GM19397 (cell line): Measurements from ENCODE around the gene GBX1.

ENCODE experiments used
- ATAC-seq: cut with Tn5 transposase; IDR thresholded peaks from one replicate; pipeline ENCODE4 v1.9.1; 2021; ENCODE audit warnings: mild to moderate bottlenecking, moderate library complexity; ENCODE audit not compliant: unreplicated experiment

GBX1 gene

DNA sequence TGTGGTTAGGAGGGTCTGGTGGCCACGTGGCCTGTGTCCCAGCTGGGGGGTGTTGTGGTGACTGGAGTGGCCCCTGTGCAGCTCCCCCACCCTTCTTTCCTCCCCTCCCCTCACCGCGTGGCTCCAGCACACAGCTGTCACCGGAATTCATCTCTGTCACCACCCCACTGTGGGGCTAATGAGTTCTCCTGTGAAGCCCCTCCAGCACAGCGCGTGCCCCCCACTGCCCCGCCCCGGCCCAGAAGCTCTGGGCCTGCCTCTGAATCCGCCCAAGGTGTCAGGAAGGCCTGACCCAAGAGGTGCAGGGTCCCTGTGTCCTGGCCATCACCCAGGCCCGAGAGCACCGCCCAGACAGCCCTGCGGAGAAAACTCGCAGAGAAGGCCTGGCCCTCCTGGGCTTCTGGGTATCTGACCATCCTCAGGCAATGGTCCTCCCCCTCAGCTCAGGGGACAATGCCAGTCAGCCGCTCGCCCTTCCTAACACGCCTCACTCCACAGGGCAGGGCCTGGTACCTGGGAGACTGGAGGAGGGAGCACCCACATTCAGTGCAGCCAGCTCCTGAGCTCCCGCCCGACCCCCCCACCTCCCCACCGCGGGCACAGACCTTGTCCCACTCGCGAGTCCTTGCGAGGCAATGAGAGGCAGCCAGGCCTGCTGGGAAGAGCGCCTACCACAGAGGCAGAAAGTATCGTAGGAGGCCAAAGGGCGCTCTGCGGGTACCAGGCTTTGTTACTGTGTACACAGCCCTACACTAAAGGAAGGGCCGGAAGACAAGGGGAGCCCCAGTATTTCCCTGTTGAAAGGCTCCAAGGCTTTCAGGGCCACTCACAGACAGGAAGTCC lies 38.2 kb downstream of the GBX1 start:
- ATAC-seq, result no peak

DNA sequence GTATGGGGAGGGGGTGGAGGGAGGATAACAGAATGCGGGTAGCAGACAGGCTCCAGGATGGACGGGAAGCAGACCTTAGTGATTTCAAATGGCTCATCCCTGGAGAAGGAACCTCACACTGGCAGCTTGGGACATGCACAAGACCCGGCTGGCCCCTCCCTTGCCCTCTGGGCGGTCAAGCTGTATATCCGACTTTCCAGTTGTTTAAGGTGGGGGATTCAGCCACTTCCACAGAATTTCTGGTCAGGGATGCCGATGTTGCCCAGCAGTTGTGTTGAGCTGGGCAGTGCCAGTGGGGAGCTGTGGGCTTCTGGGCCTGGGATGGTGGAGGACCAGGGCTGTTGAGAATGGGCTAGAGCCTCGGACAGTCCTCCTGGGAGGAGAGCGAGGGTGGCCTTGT lies 38.8 kb downstream of the GBX1 start:
- ATAC-seq, result no peak

DNA sequence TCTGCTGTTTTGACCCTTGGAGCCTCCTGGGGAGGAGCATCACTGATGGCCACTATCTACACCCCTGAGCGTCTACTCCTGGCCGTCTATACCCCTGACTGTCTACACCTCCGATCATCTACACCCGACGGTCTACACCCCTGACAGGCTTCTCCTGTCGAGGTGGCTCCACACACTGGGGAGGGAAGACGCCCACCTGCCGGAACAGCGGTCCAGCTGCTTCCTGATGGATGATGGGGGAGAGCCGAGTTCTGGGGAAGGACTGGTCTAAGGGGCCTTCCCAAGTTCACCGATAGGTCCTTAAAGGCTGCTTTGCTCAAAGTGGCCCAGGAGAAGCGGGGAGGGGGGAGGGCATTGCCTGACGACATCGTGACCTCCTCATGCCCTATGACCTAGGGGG lies 39.4 kb downstream of the GBX1 start:
- ATAC-seq, result no peak

DNA sequence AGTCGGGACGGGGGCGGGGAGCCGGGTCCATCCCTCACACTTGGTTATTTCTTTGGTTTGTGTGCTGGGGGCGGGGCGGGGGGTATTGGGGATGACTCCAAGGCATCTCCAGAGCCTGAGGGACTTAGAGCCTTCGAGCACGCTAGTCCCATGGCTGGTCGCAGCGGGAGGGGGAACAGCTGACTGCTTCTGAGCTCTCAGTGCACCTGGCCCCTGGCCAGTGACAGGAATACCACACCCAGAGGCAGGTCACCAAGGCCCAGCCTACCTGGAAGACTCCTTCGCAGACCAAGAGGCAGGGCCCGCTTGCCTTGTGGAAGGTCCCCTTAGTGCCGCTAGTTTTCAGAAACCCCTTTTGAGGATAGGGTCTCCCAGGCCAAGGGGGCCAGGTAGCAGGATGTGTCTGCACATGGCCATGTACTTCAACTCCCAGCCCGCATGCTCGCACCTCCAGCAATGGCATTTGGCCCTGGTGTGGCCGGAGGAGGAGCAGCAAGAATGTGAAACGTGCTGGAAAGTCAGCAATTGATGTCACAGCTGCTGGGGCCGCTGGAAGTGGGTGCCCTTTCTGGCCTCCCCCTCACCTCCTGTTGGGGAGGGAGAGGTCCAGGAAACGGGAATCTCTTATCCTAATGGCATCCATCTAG lies 40.9 kb downstream of the GBX1 start:
- no peak for ATAC-seq

DNA sequence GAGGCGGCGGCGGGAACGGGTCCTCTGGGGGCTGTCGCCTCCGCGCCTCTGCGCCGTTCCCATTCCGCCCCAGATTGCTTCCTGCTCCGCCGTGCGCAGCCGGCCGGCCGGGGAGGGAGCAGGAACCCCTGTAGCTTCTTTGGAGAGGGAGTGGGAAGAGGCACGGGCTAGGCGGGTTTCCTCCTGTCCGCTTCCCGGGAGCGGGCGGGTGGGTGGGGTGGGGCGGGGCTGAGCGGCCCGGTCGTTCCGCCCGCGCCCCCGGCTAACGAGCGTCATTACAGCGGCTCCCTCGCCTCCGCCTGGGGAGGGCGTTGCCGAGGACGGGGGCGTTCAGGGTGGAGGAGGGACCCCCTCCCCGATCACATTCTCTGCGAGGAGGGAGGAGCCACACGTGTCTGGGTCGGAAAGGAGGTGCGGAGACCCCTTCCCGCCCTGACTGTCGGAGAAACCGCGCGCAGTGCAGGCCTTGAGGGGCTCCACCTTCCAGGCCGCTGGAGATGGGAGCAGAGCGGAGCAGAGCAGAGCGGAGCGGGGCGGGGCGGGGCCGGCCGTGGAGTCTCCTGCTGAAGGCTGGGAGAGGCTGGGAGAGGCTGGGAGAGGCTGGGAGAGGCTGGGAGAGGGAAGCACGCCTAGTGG lies 41.5 kb downstream of the GBX1 start:
- ATAC-seq, result no peak

DNA sequence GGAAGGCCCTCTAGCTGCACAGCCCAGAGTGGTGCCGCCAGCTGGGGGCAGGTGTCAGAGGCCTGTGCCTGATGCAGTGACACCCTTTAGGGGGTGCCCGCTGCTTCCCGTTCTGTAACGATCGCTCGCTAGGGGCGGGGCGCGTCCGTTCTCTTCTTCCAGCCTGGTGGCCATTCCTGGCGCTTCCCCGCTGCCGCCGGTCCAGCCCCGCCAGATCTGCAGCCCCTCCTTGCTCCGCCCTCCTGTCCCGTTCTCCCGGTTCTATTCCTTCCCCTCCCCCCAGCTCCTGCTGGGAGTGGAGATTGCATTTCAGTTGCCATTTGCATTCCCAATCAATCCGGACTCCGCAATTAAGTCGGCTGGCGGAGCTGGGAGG lies 42.0 kb downstream of the GBX1 start:
- ATAC-seq, result no peak

DNA sequence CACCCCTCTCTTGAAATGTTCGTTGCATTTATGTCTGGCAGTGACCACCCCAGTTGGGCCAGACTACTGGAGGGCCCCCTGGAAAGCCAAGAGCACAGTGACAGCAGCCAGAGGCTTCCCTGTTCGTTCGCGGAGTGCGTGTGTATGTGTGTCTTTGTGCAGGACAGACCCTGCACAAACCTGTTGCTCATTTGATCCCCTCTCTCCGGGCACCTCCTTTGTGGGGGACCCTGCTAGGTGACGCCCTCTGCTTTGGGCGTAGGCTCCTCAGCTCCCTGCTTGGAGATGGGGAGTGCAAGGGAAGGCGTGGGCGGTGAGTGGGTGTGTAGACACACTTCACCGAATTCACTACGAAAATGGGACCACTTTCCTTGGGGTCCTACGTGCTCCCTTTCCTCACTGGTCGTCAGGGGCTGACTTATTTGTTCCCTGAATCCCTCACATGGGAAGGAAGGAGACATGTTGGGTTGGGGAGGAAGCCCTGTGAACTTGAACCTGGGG lies 42.5 kb downstream of the GBX1 start:
- ATAC-seq, result no peak

DNA sequence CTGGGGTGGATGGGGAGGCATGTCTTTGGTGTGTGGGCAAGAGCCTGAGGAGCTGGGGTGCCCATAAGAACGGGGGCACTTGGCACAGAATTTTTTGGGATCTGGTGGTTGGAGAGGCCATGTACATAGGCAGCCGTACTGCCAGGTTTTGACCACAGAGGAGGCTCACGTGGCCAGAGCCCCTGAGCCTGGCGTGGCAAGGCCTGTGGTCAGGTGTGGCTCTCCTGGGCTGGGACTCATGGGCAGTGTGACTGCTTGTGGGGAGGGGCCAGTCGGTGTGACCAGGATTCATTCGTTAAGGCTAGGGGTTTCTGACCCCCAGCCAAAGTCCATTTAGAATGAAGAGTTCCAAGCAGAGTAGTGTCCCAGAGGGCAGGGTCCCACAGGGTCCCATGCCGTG lies 43.0 kb downstream of the GBX1 start:
- ATAC-seq, result no peak

DNA sequence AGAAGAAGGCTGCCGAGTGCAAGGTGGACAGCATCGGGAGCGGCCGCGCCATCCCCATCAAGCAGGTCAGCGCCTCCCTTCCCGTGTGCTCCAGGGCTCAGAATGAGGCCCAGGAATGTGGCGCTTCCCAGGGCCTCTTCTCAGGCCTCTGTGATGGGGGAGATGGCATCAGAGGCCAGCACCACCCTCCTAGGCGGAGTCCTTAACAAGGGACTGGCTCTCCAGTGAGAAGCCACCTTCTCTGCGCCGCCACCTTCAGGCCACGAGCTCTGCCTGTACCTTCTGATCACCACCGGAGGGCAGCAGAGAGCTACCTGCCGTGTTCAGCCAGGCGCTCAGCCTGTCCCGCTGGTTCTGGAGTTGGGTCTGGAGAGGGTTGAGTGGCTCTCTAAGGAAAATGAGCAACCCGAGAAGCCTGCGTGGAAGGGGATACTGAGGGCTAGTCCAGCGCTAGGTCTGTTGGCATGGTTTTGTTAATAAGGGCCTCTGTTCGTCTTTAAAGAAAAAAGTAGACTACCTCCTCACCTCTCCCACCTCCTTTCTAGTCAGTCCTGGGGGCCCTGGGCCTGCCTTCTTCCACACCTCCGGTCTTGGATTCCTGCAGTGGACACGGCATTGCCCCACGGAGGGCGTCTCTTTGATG lies 43.6 kb downstream of the GBX1 start:
- ATAC-seq, result peak; percentile 69

DNA sequence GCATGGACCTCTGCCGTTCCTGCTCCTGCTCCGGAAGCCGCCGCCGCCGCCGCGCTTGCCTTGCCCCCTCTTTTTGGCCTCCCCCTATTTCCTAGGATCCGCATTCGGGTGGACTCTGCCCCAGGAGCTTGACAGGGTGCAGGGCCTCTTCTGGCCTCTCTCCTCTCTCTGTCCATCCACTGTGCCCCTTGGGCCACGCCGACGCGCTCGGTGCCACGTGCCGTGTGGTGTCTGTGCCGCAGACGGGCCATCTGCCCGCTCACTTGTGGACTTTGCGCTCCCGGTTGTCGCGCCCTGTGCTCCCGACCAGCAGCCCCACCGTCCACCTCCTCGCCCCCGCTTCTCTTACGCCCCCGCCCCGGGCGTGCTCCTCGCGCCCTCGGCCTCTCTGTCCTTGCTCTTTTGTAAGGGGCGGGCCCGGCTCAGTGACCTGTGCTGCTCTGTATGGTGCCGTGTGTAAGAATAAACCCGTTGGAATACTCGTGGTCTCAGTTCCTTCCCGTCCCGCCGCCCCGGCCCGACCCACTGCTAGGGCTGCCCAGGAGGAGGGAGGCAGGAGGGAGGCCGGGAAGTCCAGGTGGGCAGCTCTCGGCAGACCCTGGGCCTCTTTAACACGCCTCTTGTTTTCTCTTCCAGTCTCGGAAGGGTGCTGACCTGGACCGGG lies 44.2 kb downstream of the GBX1 start:
- no peak for ATAC-seq

DNA sequence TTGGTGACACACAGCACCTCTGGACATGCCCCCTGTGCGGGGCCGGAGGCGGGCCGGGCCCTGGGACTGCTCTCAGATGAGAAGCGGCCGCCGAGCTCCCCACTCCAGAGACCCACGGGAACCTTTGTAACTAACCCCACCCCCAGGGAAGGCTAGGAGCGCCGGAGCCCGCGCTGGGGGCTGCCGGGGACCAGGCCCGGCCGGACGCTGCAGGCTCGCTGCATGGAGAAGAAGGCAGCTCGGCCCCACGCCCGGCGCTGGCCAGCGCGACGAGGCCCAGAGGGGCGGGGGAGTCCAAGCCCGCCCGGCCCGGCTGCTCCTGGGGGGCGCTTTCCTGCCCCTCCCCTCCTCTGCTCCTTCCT lies 44.7 kb downstream of the GBX1 start:
- no peak for ATAC-seq

DNA sequence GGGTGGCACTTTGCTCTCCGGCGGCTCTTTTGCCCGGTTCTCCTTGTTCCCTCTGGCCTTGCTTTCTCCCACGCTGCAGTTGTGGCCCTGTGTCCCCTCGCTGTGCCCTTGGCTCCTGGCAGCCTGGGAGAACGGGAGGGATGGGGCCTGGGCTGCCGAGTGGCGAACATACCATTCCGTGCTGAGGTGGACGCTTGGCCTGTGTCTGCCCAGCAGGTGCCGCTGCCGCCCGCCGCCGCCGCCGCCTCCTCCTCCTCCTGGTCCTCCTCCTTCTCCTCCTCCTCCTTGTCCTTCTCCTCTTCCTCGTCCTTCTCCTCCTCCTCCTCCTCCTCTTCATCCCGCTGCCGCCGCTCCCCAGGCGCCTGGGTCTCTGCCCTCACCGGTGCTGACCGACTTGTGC lies 45.2 kb downstream of the GBX1 start:
- ATAC-seq, result no peak

DNA sequence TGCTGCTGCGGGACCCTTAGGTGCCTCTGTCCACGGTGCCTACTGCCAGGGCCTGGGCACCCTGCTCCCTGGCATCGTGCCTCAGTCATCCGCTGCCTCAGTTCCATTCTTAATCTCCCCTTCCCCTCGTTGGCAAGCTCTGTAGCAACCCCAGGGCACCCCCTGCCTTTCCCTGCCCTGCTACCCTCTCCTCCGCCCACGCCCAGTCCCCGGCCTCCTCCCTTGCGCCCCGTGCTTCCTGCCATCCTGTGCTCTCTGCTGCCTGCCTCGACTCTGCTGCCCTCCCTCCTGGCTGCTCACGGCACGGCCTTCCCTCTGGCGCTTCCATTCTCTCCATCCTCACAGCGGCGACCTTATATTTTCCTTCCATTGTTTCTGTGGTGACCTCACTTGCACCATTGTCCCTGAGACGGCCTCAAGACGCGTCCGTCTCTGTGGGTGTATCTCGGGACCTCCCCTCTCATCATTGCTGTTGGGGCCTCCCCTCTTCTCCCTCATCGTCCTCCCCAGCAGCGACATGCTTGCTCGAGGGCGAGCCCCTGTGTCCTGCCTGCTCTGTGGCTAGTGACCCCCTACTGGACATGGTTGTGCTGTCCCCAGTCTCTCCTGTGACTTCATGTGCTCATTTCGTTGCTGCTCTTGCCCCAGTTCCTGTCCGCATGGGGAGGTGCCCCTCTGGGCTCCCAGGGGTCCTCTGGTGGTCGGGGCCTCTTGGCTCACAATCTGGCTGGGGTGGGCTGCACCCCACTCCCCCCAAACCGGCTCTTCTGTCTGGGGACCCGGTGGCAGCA lies 45.9 kb downstream of the GBX1 start:
- ATAC-seq, result no peak

DNA sequence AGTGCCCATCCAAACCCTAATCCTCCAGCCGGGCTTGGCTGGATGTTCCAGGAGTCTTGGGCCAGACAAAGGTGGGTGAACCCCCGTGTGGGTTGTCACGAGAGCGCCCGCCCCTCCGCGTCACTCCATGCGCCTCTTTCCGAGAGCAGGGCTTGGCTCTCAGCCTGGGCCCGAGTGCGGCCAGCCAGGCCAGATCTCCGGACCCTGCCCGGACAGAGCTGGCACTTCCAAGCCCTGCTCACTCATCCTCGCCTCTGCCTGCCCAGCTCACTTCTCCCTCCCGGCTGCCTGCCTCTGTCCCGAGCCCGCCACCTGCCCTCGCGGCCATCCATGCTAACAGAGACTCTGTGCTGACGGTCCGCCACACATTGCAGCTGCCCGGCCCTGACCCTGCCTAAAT lies 46.6 kb downstream of the GBX1 start:
- no peak for ATAC-seq

DNA sequence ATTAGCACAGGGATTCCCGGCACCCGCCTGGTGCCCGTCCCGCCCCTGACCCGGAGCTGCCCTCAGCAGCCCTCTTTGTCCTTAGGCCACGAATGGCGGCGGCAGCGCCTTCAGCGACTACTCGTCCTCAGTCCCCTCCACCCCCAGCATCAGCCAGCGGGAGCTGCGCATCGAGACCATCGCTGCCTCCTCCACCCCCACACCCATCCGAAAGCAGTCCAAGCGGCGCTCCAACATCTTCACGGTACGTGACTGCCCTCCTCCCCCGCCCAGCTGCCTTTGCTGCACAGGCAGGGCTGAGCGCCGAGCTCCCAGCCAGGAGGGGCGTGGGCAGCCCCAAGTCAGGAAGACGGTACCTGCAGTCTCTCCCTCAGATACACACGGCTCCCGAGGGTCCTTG lies 47.6 kb downstream of the GBX1 start:
- ATAC-seq, result no peak

DNA sequence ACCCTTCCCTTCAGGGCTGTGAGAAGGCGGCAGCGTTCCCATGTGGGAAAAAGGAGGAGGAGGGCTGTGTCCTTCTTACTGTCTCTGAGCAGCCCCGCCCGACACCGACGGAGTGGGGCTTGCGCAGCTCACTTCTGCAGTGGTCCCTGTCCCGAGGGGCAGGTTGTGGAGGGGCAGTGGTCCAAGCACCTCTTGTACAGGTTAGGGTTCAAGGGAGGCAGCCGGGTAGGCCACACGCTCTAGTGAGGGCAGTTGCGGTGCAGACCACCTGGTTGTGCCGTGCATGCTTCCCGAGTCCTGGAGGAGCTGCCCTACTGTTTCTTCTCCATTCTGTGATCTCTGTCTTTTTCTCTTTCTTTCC lies 48.5 kb downstream of the GBX1 start:
- no peak for ATAC-seq

DNA sequence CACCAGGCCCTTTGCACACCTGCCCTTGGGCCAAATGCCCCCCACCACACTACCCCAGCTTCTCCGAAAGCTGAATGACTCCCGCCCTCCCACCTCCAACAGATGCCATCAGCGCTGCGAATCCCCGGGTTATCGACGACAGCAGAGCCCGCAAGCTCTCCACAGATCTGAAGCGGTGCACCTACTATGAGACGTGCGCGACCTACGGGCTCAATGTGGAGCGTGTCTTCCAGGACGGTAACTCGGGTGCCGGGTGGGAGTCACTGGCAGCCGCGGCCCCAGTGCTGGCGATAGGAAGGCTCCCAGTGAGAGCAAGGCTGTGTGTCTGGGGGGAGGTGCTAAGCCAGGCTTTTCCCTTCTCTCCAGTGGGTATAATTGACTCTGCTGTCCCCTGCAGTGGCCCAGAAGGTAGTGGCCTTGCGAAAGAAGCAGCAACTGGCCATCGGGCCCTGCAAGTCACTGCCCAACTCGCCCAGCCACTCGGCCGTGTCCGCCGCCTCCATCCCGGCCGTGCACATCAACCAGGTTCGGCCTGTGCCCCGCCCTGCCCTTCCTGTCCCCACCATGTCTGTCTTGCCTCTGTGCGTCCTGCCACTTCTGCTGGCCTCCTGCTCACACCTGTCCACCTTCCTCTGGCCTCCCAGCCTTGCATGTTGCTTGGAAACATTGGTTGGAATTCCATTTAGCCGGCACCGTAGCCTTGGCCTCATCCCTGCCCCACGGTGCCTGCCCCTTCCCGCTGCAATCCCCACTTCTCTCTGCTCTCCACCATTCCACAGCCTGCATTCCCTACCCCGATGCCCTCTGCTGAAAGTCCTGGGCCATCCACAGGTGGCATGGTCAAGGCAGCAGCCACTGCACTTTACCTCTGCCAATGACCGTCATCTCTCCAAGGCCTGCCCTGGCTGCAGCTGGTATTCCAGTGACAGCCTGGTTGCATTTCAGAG lies 49.1 kb downstream of the GBX1 start:
- no peak for ATAC-seq

DNA sequence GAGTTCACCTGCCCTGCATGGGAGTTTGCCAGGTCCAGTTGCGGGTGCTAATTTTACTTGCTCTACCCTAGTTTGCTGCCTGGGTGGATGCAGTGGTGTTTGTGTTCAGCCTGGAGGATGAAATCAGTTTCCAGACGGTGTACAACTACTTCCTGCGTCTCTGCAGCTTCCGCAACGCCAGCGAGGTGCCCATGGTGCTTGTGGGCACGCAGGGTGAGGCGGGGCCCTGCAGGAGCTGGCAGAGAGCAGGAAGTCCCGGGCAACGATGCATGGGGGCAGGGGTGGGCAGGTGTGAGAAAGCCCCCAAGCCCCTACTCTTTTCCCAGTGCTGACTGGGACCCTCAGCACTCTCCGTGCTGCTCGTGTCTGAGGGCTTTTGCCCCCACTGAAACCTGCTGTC lies 49.9 kb downstream of the GBX1 start:
- no peak for ATAC-seq
